ENCODE data around the gene KLK3.

Gene KLK3

GRCh38 chr19:50821622-50822021, 33.1 kb upstream of the KLK3 start:
- Histone ChIP-seq H3K27ac (ENCODE audit: insufficient read depth in 1 of 2, low read depth in 1 of 2, low read length in 2 of 2, poor library complexity in 1 of 2, severe bottlenecking in 2 of 2) (no peak overlapping the region), H3K9me3 (ENCODE audit: control extremely low read depth in 1 of 5, control insufficient read depth in 4 of 5, insufficient read depth in 2 of 5, low read depth in 1 of 5, low read length in 4 of 5) (peaks cover 0 to 2% (median 0%) of the 10 kb centered on the region in 5 experiments), H3K36me3 (ENCODE audit: control insufficient read depth in 4 of 4, insufficient read depth in 4 of 4, low read length in 3 of 4) (no peaks in the 10 kb centered on the region), H3K27me3 (replicated peaks in 2 of 5; ENCODE audit: control insufficient read depth in 4 of 5, insufficient read depth in 5 of 5, low read length in 4 of 5) (peaks cover 2 to 86% (median 39%) of the 10 kb centered on the region in 5 experiments), H3K4me3 (ENCODE audit: control insufficient read depth in 1 of 7, extremely low read depth in 1 of 7, insufficient read depth in 4 of 7, low read depth in 2 of 7, low read length in 6 of 7) (no peak overlapping the region), H3K4me1 (ENCODE audit: control extremely low read depth in 1 of 4, control insufficient read depth in 4 of 4, insufficient read depth in 4 of 4, low read length in 3 of 4) (peaks cover 0 to 15% (median 10%) of the 10 kb centered on the region in 4 experiments)
- ChIA-PET POLR2A (no interaction called here), CTCF (no interaction called here)
- no peak for DNase-seq
- 57% methylated on average over 7 of the region's 8 CpGs for WGBS (ENCODE audit: insufficient coverage)

DNA sequence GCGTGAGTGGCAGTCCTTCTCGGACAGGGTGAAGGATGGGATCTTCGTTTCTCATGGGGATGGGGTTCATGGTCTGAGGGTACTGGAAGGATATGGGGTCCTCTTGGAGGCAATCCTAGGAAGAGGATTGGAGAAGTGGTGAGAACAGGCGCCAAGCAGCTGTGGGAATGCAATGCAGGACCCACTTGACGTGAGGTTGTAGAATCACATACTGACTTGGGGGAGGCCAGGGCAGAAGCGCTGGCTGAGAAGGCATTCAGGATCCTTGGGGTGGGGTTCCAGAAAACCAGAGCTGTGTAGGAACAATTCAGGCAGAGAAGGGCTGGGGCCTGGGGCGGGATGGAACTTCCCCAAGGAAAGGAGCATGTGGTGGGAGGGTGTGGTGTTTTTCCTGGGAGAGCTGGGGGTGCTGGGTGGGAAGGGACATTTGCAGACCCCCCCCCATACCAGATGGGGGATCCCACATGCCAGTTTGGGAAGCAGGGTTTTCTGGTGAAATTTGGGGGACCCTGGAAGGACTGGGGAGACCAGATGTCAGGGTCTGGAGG, 32.0 kb upstream of the KLK3 start:
- peaks cover 0 to 15% (median 10%) of the 10 kb centered on the region in 4 experiments for H3K4me1 ChIP-seq (ENCODE audit: control extremely low read depth in 1 of 4, control insufficient read depth in 4 of 4, insufficient read depth in 4 of 4, low read length in 3 of 4)
- DNase-seq: no peak
- ChIA-PET CTCF (no interaction called here), POLR2A (no interaction called here)
- H3K9me3 ChIP-seq (ENCODE audit: control extremely low read depth in 1 of 5, control insufficient read depth in 4 of 5, insufficient read depth in 2 of 5, low read depth in 1 of 5, low read length in 4 of 5): peaks cover 0 to 7% (median 3%) of the 10 kb centered on the region in 5 experiments
- H3K4me3 ChIP-seq (ENCODE audit: control insufficient read depth in 1 of 7, extremely low read depth in 1 of 7, insufficient read depth in 4 of 7, low read depth in 2 of 7, low read length in 6 of 7): no peak overlapping the region
- peaks cover 2 to 86% (median 37%) of the 10 kb centered on the region in 5 experiments for H3K27me3 ChIP-seq (replicated peaks in 2 of 5; ENCODE audit: control insufficient read depth in 4 of 5, insufficient read depth in 5 of 5, low read length in 4 of 5)
- 64% methylated on average over 6 of the region's 7 CpGs for WGBS (ENCODE audit: insufficient coverage)
- no peak overlapping the region for H3K27ac ChIP-seq (ENCODE audit: insufficient read depth in 1 of 2, low read depth in 1 of 2, low read length in 2 of 2, poor library complexity in 1 of 2, severe bottlenecking in 2 of 2)
- H3K36me3 ChIP-seq (ENCODE audit: control insufficient read depth in 4 of 4, insufficient read depth in 4 of 4, low read length in 3 of 4): no peaks in the 10 kb centered on the region

GRCh38 chr19:50823389-50824042, 31.2 kb upstream of the KLK3 start, which contains the start of gene KLK1:
Gene KLK1, minus strand, starts transcription at chr19:50823787. Its CDS starts 39 bp downstream, at chr19:50823748.
- 84% methylated on average over 6 of the region's 14 CpGs for WGBS (ENCODE audit: insufficient coverage)
- Histone ChIP-seq H3K36me3 (ENCODE audit: control insufficient read depth in 4 of 4, insufficient read depth in 4 of 4, low read length in 3 of 4) (no peaks in the 10 kb centered on the region), H3K27ac (ENCODE audit: insufficient read depth in 1 of 2, low read depth in 1 of 2, low read length in 2 of 2, poor library complexity in 1 of 2, severe bottlenecking in 2 of 2) (no peak within 1 kb of the TSS), H3K4me1 (ENCODE audit: control extremely low read depth in 1 of 4, control insufficient read depth in 4 of 4, insufficient read depth in 4 of 4, low read length in 3 of 4) (peaks cover 0 to 8% (median 5%) of the 10 kb centered on the region in 4 experiments), H3K27me3 (replicated peaks in 2 of 5; ENCODE audit: control insufficient read depth in 4 of 5, insufficient read depth in 5 of 5, low read length in 4 of 5) (peaks cover 2 to 78% (median 36%) of the 10 kb centered on the region in 5 experiments), H3K9me3 (ENCODE audit: control extremely low read depth in 1 of 5, control insufficient read depth in 4 of 5, insufficient read depth in 2 of 5, low read depth in 1 of 5, low read length in 4 of 5) (peaks cover 0 to 7% (median 3%) of the 10 kb centered on the region in 5 experiments), H3K4me3 (ENCODE audit: control insufficient read depth in 1 of 7, extremely low read depth in 1 of 7, insufficient read depth in 4 of 7, low read depth in 2 of 7, low read length in 6 of 7) (no peak within 1 kb of the TSS)
- POLR2A ChIA-PET: no interaction called here
- CTCF ChIA-PET: no interaction called here
- no peak for DNase-seq

DNA sequence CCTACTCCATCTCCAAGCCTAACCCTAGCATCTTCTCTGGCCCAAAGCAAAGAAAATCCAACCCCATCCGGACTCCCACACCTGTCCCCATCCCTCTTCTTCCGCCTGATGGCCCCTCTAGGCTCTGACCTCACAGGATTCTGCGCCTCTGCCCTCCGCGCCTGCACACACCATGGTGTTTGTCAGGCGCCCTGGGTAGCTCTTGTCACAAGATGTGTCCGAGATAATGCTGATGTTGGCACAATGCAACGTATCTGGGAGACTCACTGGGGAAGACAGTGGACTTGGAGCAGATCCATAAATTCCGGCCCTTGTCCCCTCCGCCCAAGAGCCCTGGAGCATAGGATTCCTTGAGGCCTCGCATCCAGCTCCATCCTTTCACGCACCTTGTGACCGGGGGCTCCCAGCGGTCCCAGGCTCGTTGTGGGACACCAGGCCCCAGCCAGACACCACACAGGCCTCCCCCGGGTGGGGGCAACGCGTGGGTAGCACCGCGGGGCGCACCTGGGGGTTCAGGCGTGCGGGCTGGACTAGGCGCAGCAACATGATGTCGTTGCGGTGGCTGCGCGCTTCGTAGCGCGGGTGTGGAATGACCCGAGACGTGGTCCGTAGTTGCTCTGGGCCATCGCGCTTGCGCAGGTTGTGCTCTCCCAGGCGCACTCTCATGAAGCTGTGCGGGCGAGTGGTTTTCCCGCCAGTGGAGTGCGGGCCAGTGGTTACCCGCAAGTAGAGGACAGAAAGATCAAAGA, 28.0 kb upstream of the KLK3 start:
- Histone ChIP-seq H3K27ac (ENCODE audit: insufficient read depth in 1 of 2, low read depth in 1 of 2, low read length in 2 of 2, poor library complexity in 1 of 2, severe bottlenecking in 2 of 2) (no peak overlapping the region), H3K27me3 (replicated peaks in 2 of 5; ENCODE audit: control insufficient read depth in 4 of 5, insufficient read depth in 5 of 5, low read length in 4 of 5) (peaks cover 8 to 64% (median 18%) of the 10 kb centered on the region in 5 experiments), H3K9me3 (ENCODE audit: control extremely low read depth in 1 of 5, control insufficient read depth in 4 of 5, insufficient read depth in 2 of 5, low read depth in 1 of 5, low read length in 4 of 5) (peaks cover 0 to 7% (median 3%) of the 10 kb centered on the region in 5 experiments), H3K4me3 (ENCODE audit: control insufficient read depth in 1 of 7, extremely low read depth in 1 of 7, insufficient read depth in 4 of 7, low read depth in 2 of 7, low read length in 6 of 7) (no peak overlapping the region), H3K36me3 (ENCODE audit: control insufficient read depth in 4 of 4, insufficient read depth in 4 of 4, low read length in 3 of 4) (no peaks in the 10 kb centered on the region), H3K4me1 (ENCODE audit: control extremely low read depth in 1 of 4, control insufficient read depth in 4 of 4, insufficient read depth in 4 of 4, low read length in 3 of 4) (no peaks in the 10 kb centered on the region)
- ChIA-PET POLR2A (no interaction called here), CTCF (no interaction called here)
- DNase-seq: no peak
- 82% methylated on average over 40 of the region's 43 CpGs for WGBS (ENCODE audit: insufficient coverage)

- 86% methylated on average over 12 of the region's 14 CpGs for WGBS (ENCODE audit: insufficient coverage)
- Histone ChIP-seq H3K27ac (ENCODE audit: insufficient read depth in 1 of 2, low read depth in 1 of 2, low read length in 2 of 2, poor library complexity in 1 of 2, severe bottlenecking in 2 of 2) (no peak overlapping the region), H3K9me3 (ENCODE audit: control extremely low read depth in 1 of 5, control insufficient read depth in 4 of 5, insufficient read depth in 2 of 5, low read depth in 1 of 5, low read length in 4 of 5) (peaks cover 0 to 7% (median 3%) of the 10 kb centered on the region in 5 experiments), H3K4me1 (ENCODE audit: control extremely low read depth in 1 of 4, control insufficient read depth in 4 of 4, insufficient read depth in 4 of 4, low read length in 3 of 4) (no peaks in the 10 kb centered on the region), H3K4me3 (ENCODE audit: control insufficient read depth in 1 of 7, extremely low read depth in 1 of 7, insufficient read depth in 4 of 7, low read depth in 2 of 7, low read length in 6 of 7) (no peak overlapping the region), H3K36me3 (ENCODE audit: control insufficient read depth in 4 of 4, insufficient read depth in 4 of 4, low read length in 3 of 4) (no peaks in the 10 kb centered on the region), H3K27me3 (replicated peaks in 2 of 5; ENCODE audit: control insufficient read depth in 4 of 5, insufficient read depth in 5 of 5, low read length in 4 of 5) (peaks cover 8 to 57% (median 15%) of the 10 kb centered on the region in 5 experiments)
- ChIA-PET POLR2A (no interaction called here), CTCF (no interaction called here)
- no peak for DNase-seq
Measured at GRCh38 chr19:50827476-50827875, 27.2 kb upstream of the KLK3 start.

- Histone ChIP-seq H3K4me1 (ENCODE audit: control extremely low read depth in 1 of 4, control insufficient read depth in 4 of 4, insufficient read depth in 4 of 4, low read length in 3 of 4) (no peaks in the 10 kb centered on the region), H3K27ac (ENCODE audit: insufficient read depth in 1 of 2, low read depth in 1 of 2, low read length in 2 of 2, poor library complexity in 1 of 2, severe bottlenecking in 2 of 2) (no peak overlapping the region), H3K27me3 (replicated peaks in 2 of 5; ENCODE audit: control insufficient read depth in 4 of 5, insufficient read depth in 5 of 5, low read length in 4 of 5) (peaks cover 10 to 63% (median 18%) of the 10 kb centered on the region in 5 experiments), H3K9me3 (ENCODE audit: control extremely low read depth in 1 of 5, control insufficient read depth in 4 of 5, insufficient read depth in 2 of 5, low read depth in 1 of 5, low read length in 4 of 5) (peaks cover 0 to 7% (median 3%) of the 10 kb centered on the region in 5 experiments), H3K36me3 (ENCODE audit: control insufficient read depth in 4 of 4, insufficient read depth in 4 of 4, low read length in 3 of 4) (no peaks in the 10 kb centered on the region), H3K4me3 (ENCODE audit: control insufficient read depth in 1 of 7, extremely low read depth in 1 of 7, insufficient read depth in 4 of 7, low read depth in 2 of 7, low read length in 6 of 7) (no peak overlapping the region)
- no peak for DNase-seq
- ChIA-PET POLR2A (no interaction called here), CTCF (no interaction called here)
- 87% methylated on average over 4 of the region's 5 CpGs for WGBS (ENCODE audit: insufficient coverage)
Measured at GRCh38 chr19:50829801-50830200, 24.9 kb upstream of the KLK3 start.

Data from common myeloid progenitor, CD34-positive (primary cell).